Measurements from ENCODE around the gene AFAP1. TPM values are rescaled to one million over a fixed set of nuclear protein-coding genes. Genes with fewer than 3 reads are reported as not detected.
"Not testable (repeated sequence)": the region's sequence is repeated elsewhere in the genome, so short reads cannot be mapped to it uniquely, and the experiment has no call there.

Gene AFAP1
- total RNA-seq, 1 experiment from 2014 or later, result 45.6 TPM

DNA sequence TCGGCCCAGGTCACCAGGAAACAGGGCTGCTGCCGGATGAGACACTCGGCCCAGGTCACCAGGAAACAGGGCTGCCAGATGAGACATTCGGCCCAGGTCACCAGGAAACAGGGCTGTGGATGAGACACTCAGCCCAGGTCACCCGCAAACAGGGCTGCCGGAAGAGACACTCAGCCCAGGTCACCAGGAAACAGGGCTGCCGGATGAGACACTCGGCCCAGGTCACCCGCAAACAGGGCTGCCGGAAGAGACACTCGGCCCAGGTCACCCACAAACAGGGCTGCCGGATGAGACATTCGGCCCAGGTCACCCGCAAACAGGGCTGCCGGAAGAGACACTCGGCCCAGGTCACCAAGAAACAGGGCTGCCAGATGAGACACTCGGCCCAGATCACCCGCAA is 21.5 kb downstream of the AFAP1 start:
- not testable (repeated sequence) for DNase-seq (ENCODE audit: low spot score)

DNA sequence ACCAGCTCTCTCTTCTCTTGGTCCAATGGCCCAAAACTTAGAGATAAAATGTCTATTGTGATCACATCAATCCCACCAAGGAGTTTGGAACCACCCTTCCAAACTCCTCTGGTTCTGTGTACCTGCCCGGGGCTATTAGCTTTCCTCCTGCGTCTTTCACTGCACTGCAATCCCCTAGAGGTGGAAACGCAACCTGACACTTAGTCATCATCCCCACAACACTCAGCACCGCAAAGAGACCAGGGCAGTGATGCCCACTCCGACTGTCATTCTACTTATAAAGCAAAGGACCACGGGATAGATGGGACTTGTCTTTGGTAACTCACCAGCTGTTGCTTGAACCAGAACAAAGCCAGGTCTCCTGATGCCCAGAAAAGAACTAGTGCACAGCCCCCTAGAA is 22.0 kb downstream of the AFAP1 start:
- no peak for DNase-seq (ENCODE audit: low spot score)

DNA sequence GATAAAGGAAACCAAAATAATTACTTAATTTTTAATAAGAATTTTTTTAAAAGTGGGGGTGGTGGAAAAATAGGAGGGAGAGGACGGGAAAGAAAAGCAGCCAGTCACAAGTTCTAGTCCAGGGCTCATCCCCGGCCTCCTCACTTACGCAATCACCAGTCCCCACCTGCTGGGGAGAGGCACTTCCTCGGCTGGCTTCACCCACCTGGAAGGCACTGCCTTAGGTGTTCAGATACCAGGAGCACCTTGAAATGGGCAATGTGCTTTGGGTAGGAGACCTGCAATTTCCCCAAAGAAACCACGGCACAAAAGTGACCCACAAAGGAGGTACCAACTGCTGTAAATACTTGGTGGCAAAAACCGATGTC is 23.8 kb downstream of the AFAP1 start:
- DNase-seq (ENCODE audit: low spot score), result no peak

DNA sequence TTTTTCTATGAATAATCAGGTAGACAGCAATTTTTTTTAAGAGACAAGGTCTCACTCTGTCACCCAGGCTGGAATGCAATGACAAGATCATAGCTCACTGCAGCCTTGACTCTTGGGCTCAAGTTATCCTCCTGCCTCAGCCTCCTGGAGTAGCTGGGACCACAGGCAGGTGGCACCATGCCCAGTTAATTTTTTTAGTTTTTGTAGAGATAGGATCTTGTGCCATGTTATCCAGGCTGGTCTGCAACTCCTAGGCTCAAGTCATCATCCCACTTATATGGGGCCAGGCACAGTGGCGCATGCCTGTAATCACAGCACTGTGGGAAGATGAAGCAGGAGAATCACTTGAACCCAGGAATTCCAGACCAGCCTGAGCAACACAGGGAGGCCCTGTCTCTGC is 26.8 kb downstream of the AFAP1 start:
- DNase-seq (ENCODE audit: low spot score), result no peak

DNA sequence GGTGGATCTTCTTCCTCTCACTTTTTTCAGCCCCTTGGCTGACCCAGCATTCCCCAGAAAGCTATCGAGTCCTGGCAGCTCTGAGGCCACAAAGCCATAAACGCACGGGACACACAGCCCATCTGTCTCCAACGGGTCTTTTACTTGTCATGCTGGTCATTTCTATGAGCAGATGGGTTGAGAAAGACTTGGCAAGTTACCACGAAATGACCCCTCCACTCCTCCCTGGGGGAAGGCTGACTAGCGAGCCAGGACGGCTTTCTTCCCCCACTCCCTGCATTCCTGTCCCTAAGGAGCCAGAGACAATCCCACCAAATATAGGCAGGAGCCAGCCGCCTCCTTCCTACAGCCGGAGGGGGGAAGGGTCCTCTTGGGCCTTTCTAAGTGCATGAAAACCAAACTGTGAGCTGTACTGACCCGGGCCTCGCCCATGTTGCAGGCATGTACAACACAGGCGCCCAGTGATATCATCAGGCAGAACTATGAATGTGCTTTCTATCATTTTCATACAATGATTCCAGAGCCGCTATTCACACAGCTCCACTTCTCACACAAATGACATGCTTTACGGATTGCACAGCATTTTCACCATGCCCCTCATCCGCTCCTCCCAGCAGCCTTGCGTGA is 28.6 kb downstream of the AFAP1 start:
- DNase-seq (ENCODE audit: low spot score), result no peak

DNA sequence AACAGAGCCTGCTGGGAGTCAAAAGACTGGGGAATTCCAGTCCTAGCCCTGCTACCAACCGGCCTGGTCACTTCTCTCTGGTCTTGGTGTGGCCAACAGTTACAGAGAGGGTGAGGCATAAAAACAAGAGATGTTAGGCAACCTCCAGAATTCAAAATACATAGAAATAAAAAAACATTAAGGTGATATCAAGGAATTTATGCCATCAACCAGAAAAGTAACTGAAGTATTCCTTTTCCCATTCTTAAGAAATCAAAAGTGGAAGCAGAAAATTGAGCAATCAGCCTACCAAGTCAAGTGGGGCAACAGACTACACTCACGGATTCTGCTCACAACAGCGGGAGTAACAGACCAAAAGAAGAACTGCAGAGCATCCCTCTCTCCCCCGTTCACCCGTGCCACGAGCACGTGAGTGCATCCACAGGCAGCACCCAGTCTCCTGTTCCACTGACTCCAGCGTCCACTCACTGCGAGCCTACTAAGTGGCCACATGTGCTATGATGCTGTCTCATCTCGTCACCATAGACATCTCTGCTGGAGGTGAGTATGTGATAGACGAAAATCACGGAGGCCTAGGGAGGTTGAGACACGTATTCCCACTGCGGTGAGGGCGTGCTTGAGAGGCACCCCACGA is 29.3 kb downstream of the AFAP1 start:
- DNase-seq (ENCODE audit: low spot score), result no peak

DNA sequence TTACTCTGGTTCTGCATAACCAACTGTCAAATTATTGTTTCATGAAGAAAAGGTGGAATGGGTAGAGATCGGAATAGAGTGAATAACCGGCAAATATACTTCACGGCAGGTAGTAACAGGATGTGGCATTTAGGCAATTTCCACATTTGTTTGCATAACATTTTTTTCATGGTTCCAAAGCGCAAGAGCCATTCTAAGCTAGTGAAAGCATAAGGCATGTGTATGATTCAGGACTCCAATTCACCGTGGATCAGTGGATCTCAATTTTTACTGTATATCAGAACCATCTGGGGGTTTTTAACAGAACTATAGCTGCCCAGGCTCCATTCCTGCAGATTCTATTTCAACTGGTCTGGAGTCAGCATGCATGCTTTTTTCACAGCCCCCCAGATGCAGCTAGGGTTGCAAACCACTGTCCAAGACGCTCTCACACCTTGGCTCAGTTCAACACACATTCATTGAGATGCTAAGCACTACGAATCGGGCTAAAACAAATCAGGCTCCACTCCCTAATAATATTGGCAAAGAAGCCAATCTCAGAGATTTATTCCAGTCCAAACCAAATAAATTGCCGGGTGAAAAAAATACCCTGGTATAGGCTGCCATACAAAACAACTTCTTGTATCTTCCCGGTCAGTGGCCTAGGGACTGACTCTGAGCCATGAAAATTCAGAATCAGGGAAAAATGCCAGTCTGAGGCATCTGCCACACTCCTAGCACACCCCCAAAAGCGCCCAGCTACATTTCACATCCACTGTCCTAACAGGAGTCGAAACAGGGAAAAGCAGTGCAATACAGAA is 30.0 kb downstream of the AFAP1 start:
- DNase-seq (ENCODE audit: low spot score), result no peak

DNA sequence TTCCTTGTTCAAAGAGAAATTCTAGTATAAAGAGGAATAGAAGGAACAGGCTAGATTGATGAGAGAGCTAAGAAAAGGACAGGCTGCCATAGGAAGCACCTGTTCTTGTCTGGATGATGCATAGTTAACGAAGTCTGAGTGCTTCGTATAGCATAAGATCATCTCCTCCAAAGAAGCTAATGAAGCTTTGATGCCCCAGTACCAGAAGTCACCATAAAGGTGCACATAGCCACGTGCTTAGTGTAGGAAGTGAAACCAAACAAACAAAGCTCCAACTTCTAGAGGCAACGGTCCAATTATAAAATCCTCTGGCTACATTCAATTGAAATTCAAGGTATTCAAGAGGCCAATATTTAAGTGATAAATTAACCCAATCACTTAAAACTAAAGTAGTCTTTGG is 31.0 kb downstream of the AFAP1 start:
- no peak for DNase-seq (ENCODE audit: low spot score)

DNA sequence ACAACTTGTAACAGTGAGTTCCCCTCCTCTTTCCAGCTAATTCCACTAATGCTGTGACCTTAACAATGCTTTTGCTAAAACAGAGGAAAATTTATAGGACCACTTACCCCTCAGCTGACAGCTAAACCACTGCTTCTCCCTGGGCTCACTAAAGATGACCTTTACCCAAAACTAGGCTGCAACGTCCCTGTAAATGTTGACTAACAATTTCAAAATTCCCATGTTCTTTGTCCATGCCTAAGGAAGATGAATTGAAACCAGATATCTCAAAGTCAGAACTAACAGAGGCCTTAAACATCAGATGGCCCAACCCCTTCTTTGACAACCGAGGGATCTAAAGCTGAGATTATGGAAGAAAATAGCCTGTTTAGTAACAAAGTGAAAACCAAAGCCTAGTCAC is 32.5 kb downstream of the AFAP1 start:
- no peak for DNase-seq (ENCODE audit: low spot score)

DNA sequence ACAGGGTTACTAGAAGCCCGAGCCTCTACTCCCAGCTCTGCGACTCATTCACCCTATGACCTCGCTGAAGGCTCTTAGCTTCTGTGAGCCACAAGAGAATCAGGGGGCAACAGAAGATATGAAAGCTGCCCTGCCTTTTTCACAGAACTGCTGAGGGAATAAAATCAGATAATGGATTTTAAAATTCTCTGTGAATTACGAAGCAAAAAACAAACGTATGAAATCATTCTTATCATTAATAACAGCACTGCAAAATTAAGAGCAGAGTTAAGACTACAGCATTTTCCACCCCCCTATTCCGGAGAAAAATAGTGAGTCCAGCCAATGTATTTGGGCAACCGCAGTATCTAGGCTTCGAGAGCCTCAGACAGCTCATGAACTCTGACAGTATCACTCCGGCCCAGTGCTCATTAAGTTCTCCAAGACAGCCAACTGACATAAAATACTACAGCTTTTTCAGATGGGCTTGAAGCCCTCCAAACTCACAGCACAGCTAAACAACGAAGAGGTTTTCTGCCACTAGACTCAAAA is 33.4 kb downstream of the AFAP1 start:
- no peak for DNase-seq (ENCODE audit: low spot score)

DNA sequence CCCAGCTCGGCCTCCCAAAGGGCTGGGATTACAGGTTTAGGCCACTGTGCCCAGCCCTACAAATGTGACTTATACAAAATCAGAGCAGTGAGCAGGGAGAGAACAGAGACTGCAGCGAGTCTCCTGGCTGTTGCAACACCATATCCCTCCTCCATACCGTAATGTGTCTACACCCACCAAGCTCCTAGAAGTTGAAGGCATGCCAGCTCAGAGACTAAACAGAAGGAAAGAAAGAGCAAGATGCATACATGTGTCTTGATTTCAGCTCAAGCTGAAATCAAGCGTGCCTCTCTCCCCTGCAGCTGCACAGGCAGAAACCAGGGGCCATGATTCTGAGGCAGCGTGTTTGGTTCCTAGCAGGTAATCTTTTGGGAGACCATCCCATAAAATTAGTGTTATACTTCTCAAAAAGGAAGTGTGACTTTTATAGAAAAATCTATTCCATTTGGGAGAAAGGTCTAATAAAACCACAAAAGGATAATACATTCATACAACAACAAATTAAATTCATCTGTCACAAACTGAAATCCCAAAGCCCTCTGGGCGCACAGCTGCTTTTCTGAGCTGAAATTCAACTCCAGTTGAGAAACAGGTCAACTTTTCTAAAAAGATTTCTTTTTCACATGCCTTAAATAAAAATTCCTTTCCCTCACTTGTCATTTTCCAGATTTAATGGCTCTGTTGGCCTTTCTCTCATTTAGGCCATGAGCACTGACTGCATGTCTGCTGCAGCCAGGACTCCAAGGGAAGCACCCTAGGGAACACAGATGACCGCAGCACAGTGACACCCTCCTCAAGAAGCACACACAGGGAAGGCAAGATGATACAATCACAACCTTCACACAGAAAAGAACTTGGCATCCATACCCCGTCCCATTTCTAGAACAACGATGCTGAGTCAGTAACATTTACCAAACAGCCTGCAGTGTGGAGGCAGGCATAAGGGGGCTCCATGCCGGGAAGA is 34.4 kb downstream of the AFAP1 start:
- peak; percentile 74 for DNase-seq (ENCODE audit: low spot score)

DNA sequence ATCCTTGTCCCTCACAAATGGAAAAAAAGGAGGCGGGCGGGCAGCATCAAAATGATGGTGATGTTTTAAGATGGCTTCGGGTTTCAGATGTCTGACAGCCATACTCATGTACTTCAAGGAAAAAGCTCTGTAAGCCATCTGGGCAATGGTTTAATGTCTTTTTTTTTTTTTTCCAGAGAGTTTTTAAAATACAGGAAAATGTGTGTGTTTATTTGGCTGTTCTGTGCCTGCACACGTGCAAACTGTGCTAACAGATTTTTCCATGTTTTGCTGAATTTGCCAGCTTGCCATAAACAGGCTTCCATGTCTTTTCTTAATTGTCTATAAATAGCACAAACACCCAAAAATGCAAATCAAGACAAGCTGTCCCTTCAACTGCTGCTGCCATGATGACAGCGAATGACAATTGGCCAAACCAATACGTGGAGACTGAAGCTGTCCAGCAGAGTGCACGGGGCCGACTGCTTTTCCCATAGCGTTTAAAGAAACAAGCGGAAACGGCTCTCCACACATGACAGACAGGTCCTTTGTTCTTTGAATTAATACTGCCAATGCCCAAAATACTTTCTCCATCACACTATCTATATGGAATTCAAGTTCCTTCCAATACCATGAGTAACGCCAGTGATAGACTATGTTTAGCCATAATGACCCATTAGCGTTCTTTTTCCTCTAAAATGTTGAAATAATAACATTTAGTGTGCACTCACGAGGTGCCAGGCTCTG is 35.7 kb downstream of the AFAP1 start:
- no peak for DNase-seq (ENCODE audit: low spot score)

DNA sequence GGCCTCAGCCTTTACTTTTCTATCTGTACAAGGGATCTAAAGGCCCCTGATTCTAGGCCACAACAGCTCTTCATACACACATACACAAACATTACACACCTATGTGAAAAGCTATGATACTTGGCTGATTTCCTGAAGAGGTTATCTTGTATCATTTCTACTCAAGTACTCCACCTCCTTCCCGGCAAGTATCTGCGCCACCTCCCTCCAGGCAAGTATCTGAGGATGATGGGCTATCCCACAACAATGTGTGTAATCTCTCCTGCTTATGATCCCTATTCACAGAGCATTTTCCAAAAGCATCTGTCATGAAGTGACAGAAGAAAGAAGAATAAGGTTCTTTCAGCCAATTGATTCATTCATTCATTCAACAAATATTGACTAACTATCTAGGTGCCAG is 36.8 kb downstream of the AFAP1 start:
- DNase-seq (ENCODE audit: low spot score), result no peak

DNA sequence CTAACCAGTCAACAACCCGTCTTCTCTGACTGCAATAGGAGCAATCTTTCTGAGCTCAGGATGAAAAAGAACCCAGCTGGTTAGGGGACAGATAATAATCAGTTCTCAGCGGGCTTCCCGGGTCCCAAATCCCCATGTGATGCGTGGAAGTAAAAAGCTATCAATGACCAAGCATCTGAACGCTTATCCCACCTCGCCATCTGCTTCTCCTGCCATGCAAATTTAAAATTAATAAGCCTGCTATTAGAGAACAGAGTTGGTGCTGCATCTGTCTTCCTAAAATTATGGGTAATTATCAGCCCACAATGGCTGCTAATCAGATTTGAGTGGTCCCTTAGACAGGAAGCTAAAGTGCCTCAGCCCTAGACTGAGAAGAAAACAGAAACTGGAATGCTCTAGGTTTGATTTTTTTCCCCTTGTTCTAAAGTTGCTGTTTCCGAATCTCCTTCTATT is 37.5 kb downstream of the AFAP1 start:
- no peak for DNase-seq (ENCODE audit: low spot score)

DNA sequence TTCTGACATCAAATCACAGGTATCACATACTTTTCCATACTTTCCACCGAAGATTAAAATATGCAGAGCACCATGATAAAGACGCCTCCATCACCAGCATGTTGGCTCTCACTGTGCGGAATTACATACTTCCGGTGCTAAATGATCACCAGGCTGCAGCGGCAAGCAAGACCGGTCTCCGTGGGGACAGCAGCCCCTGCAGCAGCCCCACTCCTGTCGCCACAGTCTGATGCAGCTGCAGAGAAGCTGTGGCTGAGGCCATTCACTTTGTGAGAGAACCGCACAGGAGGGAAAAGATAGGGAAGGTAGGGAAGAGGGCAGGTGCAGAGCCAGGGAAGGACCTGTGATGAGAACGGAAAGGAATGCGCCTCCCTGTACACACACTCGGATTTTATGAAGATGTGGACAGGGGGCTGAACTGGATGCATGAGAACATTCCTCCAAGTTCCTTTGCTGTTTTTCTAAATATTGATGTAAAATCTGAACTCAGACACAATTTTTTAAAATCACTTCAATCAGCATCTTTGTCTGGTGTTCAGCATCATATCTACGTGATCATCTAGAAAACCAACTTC is 38.3 kb downstream of the AFAP1 start:
- DNase-seq (ENCODE audit: low spot score), result no peak

DNA sequence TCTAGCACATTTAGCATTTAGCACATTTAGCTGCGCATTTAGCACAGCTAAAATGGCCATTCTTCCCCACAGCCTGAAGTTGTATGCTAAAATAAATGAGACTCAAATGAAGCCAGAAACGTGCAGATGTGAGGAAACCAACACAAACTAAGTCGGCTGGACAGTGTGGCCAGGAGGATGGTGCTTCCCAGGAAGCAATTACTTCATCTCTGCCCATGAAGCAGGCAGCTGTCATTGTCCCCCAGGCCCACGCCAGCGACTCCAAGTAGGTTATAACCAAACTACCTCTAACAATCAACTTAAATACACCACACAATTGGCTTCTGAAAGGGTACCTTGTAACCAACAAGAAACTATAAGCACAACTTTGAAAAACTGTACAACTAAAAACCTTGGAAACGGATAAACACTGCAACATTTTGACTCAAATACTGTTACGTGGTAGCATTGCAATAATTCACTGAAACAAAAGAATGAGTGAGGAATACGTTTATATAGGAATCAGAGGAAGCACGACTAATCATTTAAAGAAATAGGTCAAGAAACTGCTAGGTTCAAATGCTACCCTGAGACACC is 39.2 kb downstream of the AFAP1 start:
- DNase-seq (ENCODE audit: low spot score), result no peak

DNA sequence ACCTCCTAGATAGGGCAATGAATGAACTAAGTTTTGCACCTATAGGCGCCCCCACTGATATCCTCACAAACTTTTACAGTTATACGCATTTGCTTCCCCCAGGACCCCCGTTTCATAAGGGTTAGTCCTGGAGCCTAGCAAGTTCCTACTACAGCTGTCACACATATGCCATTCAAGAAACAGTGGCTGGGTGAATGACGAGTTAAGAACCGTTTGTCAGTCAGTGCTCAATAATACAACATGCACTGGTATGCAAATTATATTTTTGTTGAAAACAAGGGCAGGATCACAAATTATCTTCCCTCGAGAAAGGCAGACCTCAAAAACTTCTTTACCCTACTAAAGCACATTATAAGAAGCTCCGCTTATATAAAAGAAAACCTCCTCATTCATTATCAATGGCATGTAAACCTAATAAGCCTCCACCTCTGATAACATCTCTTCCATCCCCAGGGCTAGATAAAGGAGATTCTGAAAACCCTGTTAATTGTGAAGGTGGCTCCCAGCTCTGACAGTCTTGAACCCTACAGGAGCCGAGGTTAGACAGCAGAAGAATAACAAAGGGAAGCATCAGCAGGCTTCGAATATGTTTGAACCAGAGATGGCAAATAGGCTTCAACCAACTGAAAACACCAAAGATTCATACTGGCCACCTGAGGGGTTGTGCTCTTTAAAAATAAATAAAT is 40.3 kb downstream of the AFAP1 start:
- no peak for DNase-seq (ENCODE audit: low spot score)

DNA sequence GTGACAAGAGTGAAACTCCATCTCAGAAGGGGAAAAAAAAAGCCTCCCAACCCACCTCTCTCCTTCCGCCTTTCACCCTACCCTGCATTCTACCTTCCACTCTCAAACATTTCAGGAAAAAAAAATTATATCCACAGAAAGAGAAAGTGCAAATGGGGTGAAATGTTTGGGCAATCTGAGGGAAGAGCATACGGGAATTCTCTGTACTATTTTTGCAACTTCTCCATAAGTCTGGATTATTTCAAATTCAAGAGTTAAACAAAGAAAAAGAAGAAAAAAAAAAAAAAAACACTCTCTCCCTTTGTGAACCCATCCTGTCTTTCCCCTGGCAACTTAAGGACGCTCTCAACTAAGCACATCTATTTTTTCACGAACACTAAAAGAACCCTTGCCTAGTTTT is 41.3 kb downstream of the AFAP1 start:
- DNase-seq (ENCODE audit: low spot score), result no peak

DNA sequence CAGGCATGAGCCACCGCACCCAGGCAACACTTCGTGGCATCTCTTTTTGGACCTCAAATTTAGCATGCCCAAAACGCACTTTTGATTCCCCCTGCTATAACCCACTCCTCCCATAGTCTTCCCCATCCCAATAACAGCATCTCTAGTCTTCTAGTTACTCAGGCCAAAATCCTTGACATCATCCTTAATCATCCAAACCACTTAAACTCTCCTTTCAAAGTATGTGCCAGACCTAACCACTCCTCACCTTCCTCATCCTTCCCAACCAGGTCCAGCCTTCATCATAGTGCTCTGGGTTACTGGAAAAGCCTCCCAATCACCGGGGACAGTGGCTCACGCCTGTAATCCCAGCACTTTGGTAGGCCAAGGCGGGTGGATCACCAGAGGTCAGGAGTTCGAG is 41.9 kb downstream of the AFAP1 start:
- DNase-seq (ENCODE audit: low spot score), result no peak
